NCI-H2029 treated with DMSO at 0.1 percent for 48 hours (cell line): ENCODE measurements around the gene SLC14A1.

Experiments used
- DNase-seq: peaks from one replicate; lab custom pipeline; 2025; lab: John Stamatoyannopoulos, UW

SLC14A1 gene

DNA sequence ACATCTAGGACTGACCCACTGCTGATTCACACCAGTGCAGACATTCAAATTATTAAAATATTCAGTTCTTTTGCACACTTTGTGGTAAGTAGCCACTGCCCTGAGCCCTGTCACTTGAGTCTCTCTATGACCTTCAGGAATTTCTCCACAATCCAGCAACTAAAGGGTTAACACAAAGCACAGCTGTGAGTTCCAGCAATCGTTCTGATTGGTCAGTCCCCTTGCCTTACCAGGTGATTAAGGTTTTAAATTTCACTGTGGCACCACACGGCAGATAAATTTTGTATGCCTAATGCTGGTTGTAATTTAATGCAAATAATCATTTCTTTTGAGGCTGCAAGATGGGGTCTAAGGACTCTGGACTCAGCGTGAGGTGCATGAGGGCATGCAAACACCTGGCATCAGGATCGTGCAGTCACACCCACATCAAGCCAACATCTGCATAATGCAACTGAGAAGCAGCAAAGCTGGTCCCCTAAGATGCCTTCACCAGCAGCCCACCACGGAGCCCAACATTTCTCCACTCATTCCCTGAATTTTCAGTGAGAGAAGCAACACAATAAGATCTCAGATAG lies 36.6 kb downstream of the SLC14A1 start:
- DNase-seq: peak; percentile 45

DNA sequence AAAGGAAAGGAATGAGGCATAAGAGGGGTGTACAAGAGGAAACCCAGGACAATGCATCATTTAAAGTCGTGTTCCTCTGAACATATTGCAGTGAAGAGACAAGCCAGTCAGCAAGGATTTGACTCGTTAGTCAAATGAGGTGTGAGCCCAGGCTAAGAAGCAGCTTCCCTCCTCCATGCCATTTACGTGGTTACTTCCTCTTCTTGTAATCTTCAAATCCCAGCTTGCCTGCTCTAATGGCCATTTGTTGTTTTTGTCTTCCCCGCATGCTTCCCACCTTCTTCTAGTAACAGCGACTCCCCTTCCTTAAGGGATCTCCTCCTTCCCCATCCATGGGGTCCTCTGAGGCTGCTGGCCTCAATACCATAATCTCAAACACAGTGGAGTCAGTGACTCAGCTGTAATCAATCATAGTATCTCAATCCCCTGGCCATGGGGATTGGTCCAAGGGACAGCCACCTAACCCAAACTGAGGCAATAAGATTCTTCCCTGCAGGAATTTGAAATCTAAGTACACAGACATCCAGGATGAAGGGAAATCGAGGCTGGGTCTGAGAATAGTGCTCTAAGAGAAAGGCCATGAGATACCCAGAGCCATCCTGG lies 37.6 kb downstream of the SLC14A1 start:
- DNase-seq: no peak

DNA sequence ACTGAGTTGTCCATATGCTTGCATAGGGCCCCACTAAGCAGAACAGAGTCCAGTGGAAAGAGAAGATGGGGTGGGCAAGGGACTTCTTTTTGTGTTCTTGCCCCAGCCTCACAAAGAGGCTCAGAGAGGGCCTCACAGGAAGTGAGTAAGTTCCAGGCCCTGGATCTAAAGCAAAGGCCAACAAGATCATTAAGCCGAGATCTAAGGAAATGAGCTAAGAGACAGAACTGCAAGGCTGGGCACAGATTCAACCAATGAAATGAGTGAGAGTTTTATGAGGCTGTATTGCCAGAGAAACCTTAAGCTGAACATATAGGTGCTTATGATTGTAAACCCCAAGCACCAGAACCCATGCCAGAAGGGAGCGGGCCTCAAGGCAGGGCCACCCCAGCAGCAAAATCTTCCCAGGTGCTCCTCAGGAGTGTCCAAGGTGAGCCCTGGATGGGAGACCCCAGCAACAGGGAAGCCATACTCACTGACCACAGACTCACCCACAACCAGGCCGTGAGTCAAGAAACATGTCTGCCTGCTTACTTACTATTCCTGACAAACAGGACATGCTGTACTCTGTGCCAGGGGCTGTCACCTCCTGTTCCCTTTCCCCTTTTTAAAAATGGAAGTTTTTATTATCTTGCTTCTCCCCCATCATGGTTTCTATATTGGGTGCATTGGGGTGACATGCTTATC lies 40.2 kb downstream of the SLC14A1 start:
- DNase-seq: no peak

DNA sequence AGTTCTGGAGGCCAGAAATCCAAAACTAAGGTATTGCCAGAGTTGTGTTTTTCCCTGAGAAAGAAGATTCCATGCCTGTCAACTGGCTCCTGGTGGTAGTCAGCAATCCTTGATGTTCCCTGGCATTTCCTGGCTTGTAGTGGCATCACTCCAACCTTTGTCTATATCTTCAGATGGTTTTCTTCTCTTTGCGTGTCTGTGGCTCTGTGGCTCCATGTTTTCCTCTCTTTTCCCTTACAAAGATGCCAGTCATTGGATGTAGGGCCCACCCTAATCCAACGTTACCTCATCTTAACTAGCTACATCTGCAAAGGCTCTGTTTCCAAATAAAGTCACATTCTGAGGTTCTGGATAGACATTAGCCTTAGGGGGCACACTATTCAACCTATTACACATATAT lies 41.8 kb downstream of the SLC14A1 start:
- DNase-seq: no peak

DNA sequence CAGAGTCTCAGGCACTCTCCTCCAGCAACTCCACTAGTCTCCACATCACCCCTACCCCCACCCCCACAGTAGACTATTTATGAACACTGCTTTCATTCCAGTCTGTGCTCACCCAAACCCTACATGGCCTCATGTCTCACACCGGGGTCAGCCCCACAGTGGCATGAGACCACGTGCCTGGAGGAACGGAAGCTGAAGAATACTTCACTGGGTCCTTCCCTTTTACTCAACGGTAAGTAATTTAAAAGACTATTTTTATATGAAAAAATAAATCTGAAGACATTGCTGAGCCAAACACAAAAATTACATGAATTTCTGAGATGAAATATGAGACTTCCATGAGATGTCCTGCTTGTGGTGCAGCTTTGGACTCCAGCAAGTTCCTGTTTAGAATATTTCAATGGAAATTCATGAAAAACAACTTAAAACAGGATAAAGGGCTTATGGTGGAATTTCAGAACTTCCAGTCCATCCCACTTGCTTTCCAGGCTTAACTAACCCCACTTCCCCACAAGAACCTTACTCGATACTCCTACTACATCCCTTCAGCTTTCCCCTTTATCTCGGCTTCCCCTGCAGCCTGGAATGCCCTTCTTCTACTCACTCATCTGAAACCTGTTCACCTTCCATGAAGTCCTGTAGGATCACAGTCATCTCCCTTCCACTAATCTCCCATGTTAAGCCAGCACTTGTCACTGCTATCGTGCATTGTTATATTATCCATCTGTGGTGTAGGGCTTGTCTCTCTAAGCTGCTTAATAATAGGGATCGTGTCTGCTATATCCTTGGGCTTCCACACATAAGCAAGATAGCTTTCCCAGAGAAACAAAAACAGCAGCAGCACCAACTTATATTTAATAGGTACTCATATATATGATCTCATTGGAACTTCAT lies 47.9 kb downstream of the SLC14A1 start:
- DNase-seq: no peak

DNA sequence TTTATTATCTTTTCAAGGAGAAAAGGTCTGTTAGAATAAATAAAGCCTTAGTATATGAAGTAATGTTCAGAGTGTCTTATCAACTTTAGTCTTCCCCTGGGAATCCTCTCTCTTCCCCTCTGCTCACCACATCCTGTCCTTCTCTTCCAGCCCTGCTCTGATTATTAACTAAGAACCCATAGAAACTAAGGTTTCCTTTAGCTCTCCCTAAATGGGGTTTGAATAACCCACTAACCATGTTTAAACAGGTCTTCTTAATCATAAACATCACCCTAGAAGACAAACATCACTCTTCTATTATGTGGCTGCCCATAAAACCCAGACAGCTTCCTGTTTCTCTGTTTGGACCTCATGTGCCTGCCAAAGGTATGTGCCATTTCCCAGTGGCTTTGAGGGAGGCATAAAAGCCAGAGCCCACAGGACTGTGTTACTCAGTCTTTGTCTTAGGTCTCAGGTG lies 50.1 kb downstream of the SLC14A1 start:
- DNase-seq: peak; percentile 15

DNA sequence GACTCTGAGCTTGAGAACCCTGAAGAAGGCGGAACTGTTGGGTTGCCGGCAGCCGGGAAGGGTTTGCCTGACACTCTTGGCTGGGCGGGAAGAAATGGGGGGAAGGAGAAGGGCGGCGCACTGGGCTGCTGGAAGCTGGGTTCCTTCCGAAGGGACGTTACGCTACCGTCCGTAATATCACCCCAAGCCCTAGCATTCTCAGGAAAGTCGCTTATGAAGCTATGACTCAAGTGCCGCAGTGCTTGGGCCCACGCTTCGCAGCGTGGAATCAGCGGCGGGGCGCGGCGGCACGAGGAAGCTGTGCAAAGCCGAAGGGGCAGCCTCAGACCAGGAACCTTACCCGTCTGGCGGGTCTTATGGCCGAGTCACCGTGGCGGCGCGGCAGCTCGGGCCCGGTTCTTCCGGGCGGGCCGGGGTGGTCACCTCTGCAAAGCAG lies 51.3 kb downstream of the SLC14A1 start:
- DNase-seq: no peak

DNA sequence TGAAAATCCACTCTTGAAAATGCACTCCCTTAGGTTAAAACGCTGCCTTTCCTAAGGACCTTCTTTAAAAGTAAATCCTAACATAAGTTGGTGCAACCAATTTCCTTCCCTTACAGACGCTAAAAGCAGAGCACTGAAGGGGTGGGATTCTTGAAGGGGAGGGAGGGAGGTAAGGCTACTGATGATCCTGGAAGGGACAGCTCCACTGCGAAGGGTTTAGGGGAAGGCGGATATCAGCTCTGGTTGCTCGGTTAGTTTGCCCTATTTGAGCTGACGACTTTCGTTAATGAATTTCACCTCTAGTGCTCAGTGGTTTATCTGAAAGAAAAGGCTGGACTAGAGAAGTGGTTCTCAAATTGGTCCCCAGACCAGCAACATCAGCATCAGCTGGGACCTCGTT lies 51.8 kb downstream of the SLC14A1 start:
- DNase-seq: no peak

DNA sequence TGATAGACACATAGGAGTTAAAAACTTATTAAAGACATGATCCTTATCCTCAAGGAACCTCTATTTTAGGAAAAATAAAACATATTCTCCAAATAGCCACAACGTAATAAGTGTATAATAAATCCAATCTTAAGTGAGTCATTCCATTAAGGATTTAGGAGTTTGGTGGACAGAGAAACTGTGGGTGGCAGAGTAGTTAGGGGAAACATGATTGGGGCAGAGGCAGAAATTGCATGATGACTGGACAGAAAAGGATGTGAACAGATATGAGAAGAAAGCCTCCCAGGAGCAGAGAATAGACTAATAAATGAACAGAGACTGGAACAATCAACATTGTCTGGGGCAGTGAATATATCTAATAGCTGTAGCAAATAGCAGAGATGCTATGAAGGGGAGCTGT lies 53.4 kb downstream of the SLC14A1 start:
- DNase-seq: no peak

DNA sequence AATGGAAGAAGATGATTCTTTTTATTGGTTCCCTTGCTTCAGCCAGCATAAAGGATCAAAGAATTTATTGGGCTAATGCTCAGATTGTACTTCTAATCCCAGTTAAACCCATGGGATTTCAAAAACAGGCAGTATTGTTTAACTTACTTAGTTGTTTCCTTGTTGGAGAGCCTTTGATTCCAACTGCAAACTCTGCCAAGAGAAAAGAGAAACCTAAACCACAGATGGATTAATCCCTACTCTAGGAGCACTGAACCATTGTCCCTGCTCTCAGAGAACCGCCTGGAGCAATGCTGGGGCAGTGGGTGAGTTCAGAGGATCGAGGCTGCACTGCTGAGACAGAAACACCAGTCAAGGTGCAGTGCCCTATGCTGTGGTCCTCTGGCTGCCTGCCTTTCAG lies 56.6 kb downstream of the SLC14A1 start:
- no peak for DNase-seq

DNA sequence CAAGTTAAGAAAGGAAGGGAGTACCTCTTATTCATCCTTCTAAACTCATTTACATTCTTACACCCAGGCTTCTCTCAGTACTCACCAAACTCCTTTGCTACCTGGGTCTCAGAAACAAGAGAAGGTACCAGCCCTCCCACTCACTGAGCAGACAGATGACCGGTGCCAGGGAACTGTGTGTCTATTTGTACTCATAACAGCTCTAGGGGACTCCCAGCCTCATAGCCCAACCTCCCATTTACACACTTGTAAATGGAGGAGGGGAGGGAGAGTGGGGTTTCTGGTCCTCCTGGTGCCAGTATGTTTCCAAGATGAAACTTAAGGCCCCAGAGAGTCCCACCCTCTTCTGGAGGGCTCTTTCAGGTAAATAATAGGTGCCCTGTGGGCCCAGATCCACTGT lies 58.7 kb downstream of the SLC14A1 start:
- DNase-seq: no peak

DNA sequence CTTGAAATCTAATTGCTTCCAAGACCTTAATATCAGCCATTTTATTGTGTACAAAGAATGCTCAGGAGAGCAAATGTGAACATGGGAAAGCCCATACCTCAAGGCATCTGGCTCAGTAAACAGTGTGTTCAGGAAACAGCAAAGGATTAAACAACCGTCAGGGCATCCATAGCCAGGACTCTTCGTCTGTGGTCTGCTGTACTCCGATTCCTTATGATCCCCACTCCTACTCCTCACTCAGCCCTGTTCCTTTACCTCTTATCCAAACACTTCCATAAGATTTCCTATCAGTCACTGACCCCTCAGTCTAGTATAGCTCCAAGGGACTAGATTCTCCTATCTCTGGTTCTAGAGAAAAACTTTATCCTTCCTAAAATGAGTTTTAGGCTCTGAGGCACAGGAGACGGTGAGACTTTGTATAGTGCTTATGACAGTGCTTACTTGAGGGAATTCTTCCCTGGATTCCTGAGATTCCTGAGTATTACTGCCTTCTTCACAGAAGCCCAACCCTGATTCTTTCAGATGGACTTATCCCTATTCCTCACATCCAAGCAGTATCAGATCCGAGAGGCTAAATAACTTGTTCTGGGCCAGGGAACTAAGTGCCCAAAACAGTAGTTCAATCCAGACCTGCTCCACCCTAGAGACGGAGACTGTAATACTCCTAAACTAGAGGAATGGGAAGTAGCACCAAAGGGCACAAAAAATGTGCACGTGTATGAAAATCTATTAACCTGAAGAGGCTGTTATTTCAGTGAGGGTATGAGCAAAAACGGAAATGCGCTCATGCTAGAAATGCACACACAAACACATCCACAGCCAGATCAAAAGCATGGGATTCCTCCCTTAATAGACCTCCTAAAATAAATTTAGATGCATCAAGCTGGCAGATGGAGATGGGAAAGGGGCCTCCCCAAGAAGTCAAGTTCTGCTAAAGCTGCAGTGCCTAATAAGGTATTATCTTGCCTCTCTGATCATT lies 59.4 kb downstream of the SLC14A1 start:
- no peak for DNase-seq

DNA sequence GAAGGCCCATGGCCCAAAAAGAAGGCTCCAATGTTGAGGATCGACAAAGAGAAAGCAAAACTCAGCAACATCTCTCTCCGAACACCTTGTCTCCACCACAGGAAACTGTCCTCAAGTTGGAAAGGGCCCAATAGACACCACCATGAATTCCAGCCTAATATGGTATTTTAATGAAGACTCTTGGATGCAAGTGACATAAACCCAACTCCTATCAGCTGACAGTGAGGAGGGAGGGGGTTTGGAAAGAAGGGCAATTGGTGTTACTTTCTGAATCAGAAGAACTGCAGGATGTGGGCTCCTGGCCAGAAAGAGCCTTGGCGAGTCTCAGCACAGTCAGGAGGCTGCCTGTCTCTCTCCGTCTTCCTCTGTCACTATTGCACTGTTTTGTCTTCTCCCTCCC lies 61.2 kb downstream of the SLC14A1 start:
- DNase-seq: no peak

DNA sequence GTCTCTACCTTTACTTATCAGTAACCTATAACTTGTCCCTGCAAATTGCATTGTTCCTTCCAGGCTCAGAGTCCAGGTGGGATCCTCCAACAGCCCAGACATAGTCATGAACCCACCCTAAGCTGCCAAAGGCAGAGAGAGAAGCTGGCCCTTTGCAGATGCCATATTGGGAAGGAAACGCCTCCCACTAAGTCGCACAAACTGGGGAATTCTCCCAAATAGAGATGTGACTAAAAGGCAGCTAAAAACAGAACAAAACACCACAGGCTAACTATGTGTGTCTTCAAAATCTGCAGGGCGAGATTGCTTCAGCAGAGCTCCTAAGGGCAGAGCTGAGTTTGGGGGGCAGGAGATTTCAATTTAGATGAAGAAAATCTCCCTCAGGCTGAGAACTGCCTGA lies 63.0 kb downstream of the SLC14A1 start:
- DNase-seq: no peak

DNA sequence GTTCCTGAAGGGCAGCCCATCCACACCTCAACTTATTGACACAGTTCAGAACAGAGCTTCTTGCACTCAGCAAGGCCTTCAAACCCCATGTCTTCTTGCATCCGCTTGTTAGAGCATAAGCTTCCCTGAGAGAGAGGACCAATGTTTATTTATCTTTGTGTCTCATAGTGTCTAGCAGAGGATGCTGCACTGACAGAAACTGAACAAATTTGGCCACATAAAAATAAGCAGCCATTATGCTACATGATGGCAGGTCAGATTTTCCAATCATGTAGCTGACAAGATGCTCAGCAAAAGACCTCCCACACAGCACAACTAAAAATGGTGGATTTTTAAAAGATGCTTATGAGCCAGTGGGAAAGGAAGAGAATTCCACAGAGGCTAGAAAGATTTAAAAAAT lies 63.4 kb downstream of the SLC14A1 start:
- no peak for DNase-seq

DNA sequence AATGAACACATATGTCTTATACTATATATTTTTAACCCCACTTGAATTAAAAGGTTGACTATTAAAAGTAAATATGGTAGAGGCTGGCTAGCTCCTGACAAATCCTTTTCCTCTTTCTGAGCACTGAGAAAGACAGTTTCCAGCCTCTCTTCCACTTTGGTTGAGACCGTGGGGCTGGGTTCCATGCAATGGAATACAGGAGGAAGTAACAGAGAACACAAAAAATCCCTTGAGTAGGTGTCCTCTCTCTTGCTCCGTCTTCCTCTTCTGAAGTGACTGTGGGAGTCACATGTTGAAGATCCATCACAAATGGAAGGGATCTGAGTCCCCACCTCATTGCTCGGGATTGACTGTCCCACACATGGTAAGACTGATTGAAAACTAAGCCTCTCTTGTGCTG lies 64.9 kb downstream of the SLC14A1 start:
- no peak for DNase-seq

DNA sequence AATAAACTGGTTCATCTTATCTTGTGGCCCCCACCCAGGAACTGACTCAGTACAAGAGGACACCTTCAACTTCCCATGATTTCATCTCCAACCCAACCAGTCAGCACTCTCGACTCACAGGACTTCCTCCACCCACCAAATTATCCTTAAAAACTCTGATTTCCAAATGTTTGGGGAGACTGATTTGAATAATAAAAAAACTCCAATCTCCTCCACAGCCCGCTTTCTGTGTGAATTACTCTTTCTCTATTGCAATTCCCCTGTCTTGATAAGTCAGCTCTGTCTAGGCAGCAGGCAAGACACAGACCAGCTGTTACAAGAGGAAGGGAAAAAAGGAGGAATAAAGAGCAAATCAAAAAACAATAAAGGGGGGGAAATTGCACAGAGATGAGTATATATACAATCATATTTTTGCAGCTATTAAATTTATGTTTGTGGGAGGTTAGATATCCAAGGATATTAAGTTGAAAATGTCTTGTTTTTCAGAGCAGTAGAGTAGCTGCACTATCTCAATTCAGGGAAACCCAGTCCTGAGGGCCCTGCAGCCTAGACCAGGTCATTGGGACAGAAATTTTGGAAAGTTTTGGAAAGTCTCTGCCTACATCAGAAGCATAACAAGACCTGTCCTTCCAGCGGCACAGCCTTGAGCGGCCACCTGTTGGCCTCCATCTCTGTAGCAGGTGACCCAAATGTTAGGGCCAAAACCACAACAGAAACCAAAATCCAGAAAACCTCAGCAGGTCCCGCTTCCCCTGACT lies 68.7 kb downstream of the SLC14A1 start:
- no peak for DNase-seq

DNA sequence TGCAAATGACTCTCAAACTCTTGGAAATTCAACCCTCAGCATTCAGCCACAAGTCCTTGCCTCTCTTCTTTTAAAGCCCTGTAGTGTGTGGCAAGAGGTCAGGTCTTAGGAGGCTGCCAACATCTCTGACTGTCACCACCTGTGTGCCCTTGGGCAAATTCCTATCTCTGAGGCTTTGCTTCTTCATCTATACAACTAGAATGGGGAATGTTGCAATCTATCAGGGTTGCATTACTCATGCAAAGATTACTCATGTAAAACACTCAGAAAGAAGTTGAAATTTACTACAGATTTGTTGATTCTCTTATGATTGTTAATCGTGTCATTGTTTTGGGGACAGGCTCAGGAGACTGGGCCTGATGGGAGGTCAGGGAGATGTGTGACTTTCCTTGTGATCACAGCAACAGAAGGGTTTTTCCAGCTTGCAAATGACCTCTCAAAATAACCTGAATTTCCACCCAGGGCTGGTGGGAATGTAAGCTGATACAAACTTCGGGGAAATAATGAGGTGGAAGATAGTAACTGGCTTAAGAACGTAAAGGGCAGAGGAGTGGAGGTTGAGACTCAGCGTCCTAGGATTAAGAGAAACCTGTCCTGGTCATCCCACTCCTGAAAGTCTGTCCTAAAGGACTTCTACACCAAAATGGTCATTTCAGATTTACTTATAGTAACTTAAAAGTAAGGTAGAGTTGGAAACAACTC lies 69.4 kb downstream of the SLC14A1 start:
- no peak for DNase-seq

DNA sequence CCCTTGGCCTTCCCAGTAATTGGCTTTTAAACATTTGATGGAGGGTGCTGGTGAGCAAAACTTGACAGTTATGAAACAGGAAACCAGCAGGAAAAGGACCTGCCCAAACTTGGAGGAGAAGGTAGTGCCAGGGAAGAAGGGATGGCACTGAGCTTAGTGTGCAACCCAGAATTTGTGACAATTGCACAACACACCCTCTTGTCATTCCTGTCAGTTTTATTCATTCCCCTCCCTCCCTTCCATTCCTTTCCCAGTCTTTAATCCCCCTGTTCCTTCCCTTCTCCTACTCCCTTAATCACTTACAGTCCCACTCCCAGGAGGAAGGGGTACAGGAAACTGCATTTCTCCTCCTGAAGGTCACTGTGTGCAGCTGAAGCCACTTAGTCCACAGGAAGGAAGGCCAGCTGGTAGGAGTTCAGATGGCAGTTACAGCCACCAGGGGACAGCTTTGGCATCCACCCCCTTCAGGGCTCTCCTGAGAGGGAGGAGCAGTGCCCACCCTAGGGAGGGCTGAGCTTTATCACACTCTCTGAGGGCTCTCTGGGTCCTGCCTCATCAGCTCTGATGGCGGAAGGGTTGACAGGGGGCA lies 77.5 kb downstream of the SLC14A1 start:
- DNase-seq: no peak
